ENCODE results near the gene ZNF320. TPM values are rescaled to one million over a fixed set of nuclear protein-coding genes. Genes with fewer than 3 reads are reported as not detected.
A peak's percentile ranks its signal among the peaks of the same experiment; 100 is the strongest.
"Not testable (repeated sequence)": the region's sequence is repeated elsewhere in the genome, so short reads cannot be mapped to it uniquely, and the experiment has no call there.

ZNF320 gene
- 10 to 100 TPM; 10.7 to 28.5 (median 12.2) TPM for total RNA-seq
- 10 to 100 TPM in 1 of 2 donors, 1 to 10 TPM in 1; 9.3 to 10.4 TPM for polyA plus RNA-seq
- long read RNA-seq, donor 1, partial matches to known transcripts: 0 of 7 reads
- long read RNA-seq, donor 1, other reads (novel, unspliced or antisense): 5 of 7 reads
- long read RNA-seq, donor 2: 0 reads
- long read RNA-seq, donor 3, partial matches to known transcripts: 3 of 11 reads
- long read RNA-seq, donor 3, other reads (novel, unspliced or antisense): 8 of 11 reads

DNA sequence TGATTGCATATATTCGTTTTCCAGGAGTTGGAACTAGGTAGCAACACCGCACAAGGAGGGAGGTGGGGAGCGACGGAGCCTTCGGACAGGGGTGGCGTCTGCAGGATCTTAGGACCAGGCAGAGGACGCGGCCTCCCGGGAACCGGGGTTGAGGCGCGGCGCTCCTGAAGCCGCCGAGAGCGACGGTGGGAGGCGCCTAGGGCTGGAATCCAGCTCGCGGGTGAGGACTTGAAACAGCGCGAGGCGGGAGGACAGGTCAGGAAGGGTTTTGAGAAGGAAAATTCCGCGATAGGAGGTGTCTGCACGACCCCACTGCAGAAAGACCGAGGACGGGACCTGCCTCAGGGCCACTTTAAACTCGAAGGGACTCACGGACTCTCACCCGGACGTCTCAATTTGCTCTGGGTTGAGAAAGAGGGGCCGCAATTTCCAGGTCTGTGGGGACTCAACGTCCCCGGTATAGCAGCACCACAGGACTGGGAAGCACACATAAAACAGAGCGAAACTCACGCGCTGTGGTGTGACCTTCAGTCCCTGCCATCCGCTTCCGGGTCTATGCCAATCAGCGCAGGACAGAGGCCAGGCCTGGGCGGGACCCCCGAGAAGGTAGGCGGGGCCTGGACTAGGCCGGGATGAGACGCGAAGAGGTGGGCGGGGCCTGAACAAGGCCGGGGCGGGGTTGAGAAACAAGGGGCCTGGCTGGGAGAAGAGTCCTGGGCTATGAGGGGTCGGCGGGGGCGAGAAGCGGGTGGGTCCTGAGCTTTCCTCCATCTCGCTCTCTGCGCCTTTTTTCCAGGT lies at the start of gene ZNF320:
ZNF320 (minus strand) TSS at position 498 of the 798 bp plus-strand sequence. CDS start 7,380 bp downstream, outside the sequence.
- Histone ChIP-seq H3K9me3 (no peaks in the 10 kb centered on the region), H3K36me3 (no peaks in the 10 kb centered on the region), H3K4me3 (peak within 1 kb of the TSS; percentile 60), H3K27me3 (no peaks in the 10 kb centered on the region), H3K4me1 (ENCODE audit: insufficient read depth) (peaks cover 6% of the 10 kb centered on the region), H3K27ac (peak within 1 kb of the TSS in 1 of 2 donors; percentile 89)
- intact Hi-C loops (cut with DNase I): no loop called here
- DNase-seq: peak; percentile 96 to 98 (median 97)
- 1 to 2% (median 1%) methylated on average over 56 of the region's 56 CpGs for WGBS, 3 donors
- peak; percentile 64 for TF ChIP-seq POLR2A (IDR thresholded peaks at IDR 0.05)
- TF ChIP-seq, protein P1, sequence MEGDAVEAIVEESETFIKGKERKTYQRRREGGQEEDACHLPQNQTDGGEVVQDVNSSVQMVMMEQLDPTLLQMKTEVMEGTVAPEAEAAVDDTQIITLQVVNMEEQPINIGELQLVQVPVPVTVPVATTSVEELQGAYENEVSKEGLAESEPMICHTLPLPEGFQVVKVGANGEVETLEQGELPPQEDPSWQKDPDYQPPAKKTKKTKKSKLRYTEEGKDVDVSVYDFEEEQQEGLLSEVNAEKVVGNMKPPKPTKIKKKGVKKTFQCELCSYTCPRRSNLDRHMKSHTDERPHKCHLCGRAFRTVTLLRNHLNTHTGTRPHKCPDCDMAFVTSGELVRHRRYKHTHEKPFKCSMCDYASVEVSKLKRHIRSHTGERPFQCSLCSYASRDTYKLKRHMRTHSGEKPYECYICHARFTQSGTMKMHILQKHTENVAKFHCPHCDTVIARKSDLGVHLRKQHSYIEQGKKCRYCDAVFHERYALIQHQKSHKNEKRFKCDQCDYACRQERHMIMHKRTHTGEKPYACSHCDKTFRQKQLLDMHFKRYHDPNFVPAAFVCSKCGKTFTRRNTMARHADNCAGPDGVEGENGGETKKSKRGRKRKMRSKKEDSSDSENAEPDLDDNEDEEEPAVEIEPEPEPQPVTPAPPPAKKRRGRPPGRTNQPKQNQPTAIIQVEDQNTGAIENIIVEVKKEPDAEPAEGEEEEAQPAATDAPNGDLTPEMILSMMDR (IDR thresholded peaks at IDR 0.05): no peak

DNA sequence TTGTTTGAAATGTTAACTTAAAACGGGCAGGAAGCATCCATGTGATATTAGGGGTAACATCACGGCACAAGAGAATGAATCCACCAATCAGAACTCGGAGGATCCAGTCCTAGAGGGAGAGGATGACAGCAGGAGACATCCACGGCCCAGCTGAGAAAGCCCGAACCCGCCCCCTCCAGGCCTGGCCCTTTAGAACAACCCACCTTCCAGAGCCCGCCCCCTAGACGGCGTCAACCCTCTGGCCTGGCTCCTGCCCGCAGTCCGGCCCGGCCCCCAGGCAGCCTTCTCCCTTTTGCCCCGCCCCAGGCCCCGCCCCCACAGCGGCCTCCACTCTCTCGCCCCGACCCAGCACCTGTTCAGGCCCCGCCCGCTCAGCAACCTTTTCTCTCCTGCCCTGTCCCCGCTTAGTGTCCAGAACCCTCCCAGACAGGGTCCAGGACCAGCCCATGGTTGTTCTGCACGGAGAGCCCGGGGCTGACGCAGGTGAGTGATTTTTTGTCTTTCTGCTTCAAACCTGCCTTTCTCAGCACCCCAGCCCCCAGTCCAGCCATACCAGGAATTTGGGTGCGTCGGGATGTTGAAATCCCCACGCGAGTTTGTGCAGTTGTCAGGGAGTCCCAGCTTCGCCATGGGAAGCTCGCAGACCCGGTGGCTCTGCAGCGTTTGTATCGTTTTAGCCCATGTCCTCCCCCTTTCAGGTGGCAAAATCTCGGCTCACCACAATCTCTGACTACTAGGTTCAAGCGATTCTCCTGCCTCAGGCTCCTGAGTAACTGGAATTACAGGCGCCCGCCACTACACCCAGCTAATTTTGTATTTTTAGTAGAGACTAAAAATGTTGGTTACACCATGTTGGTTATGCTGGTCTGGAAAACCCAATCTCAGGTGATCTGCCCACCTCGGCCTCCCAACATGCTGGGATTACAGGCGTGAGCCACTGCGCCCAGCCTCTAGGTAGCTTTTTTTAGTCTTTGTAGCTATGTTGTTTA lies 49.2 kb upstream of the ZNF320 start:
- H3K36me3 ChIP-seq: no peaks in the 10 kb centered on the region
- TF ChIP-seq POLR2A (IDR thresholded peaks at IDR 0.05): no peak
- no peak for TF ChIP-seq EP300 (IDR thresholded peaks at IDR 0.05)
- TF ChIP-seq, protein P1 (IDR thresholded peaks at IDR 0.05): no peak
- no peak overlapping the region for H3K4me3 ChIP-seq
- 26 to 36% (median 27%) methylated on average over 36 to 39 of the region's 39 CpGs for WGBS, 3 donors
- H3K9me3 ChIP-seq: peaks cover 0 to 26% of the 10 kb centered on the region in 2 donors
- H3K27ac ChIP-seq: no peak overlapping the region
- intact Hi-C loops (cut with DNase I): no loop called here
- H3K27me3 ChIP-seq: no peaks in the 10 kb centered on the region
- DNase-seq: peak; percentile 36 to 66 (median 53)
- no peaks in the 10 kb centered on the region for H3K4me1 ChIP-seq (ENCODE audit: insufficient read depth)

DNA sequence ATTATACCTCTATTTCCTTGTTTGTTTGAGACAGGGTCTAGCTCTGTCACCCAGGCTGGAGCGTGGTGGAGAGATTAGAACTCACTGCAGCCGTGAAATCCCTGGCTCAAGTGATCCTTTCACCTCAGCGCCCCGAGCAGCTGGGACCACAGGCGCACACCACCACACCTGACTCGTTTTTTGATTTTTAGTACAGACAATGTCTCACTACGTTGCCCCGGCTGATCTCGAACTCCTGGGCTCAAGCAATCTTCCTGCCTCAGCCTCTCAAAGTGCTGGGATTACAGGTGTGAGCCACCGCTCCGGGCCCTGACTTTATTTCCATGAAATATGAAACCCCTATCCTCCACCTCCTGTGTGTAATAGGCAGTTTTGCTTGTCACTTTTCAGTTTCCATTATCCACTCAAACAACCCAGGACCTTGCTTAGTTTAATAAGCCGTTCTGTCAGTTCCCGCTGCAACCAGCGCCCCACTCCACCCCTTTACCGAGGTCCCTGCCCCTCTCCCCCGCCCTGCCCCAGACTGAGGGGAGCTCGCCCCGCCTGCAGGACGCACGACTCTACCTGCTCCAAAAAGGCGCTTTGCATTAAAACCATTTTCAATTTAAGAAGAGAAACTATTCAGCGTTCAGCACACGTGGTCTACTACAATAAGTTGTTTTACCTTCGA lies 48.4 kb upstream of the ZNF320 start:
- Histone ChIP-seq H3K4me3 (no peak overlapping the region), H3K36me3 (no peaks in the 10 kb centered on the region), H3K27me3 (no peaks in the 10 kb centered on the region), H3K4me1 (ENCODE audit: insufficient read depth) (no peaks in the 10 kb centered on the region), H3K9me3 (peaks cover 0 to 19% of the 10 kb centered on the region in 2 donors), H3K27ac (no peak overlapping the region)
- WGBS, 3 donors: 50 to 56% (median 53%) methylated on average over 24 of the region's 24 CpGs
- DNase-seq: no peak
- intact Hi-C loops (cut with DNase I): loop anchor here in 1 of 4 donors (2.0 kb wide), 1 partner anchor 47 kb away; no protein-coding TSS in a partner anchor
- TF ChIP-seq POLR2A (IDR thresholded peaks at IDR 0.05) (no peak), EP300 (IDR thresholded peaks at IDR 0.05) (no peak)
- TF ChIP-seq, protein P1 (IDR thresholded peaks at IDR 0.05): no peak

DNA sequence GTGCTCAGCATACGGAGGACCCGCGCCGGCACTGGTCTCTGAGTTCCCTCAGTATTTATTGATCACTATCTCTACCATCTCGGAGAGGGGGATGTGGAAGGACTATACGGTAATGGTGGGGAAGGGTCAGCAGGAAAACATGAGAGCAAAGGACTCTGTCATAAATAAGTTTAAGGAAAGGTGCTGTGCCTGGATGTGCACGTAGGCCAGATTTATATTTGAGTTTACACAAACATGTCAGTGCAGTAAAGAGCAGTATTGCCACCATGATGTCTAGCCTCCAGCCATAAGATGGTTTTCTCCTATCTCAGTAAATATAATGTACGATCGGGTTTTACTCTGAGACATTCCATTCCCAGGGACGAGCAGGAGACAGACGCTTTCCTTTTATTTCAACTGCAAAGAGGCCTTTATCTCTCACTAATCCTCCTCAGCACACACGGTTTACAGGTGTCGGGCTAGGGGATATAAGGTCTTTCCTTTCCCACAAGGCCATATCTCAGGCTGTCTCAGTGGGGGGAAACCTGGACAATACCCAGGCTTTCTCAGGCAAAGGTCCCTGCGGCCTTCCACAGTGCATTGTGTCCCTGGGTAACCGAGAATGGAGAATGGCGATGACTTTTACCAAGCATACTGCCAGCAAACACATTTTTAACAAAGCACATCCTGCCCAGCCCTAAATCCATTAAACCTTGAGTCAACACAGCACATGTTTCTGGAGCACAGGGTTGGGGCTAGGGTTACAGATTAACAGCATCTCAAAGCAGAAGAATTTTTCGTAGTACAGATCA lies 47.5 kb upstream of the ZNF320 start:
- not testable (repeated sequence) for H3K27me3 ChIP-seq; H3K27ac ChIP-seq; H3K36me3 ChIP-seq; DNase-seq; H3K4me3 ChIP-seq; H3K4me1 ChIP-seq (ENCODE audit: insufficient read depth)
- intact Hi-C loops (cut with DNase I): loop anchor here in 1 of 4 donors (2.0 kb wide), 1 partner anchor 48 kb away; no protein-coding TSS in a partner anchor
- H3K9me3 ChIP-seq: peaks cover 0 to 11% of the 10 kb centered on the region in 2 donors
- WGBS, 3 donors: 79 to 80% (median 79%) methylated on average over 17 of the region's 17 CpGs

Measured in ovary (tissue), 10 donors.